Neural progenitor cell (in vitro differentiated cells): ENCODE data around the gene GFPT1. TPM values are rescaled to one million over a fixed set of nuclear protein-coding genes. Genes with fewer than 3 reads are reported as not detected.

Source experiments
- DNase-seq: peaks from one replicate; pipeline ENCODE4 v3.0.0-alpha.2; 2016; ENCODE audit warnings: low spot score
- H2AFZ ChIP-seq: fragments of 200-600 bp; sonication (generic); replicated peaks from 2 replicates; pipeline ENCODE4 v1.6.1; 2016; ENCODE audit warnings: antibody characterized with exemption
- H3F3A ChIP-seq: fragments of 200-600 bp; sonication (generic); 2 replicates; pipeline ENCODE4 v1.6.1; 2016; ENCODE audit warnings: antibody characterized with exemption, low read depth
- H3K27ac ChIP-seq: fragments of 200-600 bp; sonication (generic); 2 replicates; pipeline ENCODE4 v1.5.1; 2016; ENCODE audit warnings: mild to moderate bottlenecking
- H3K27me3 ChIP-seq: fragments of 200-600 bp; sonication (generic); 2 replicates; pipeline ENCODE4 v1.6.1; 2016; ENCODE audit warnings: mild to moderate bottlenecking, moderate library complexity
- H3K36me3 ChIP-seq: fragments of 200-600 bp; sonication (generic); 2 replicates; pipeline ENCODE4 v1.5.1; 2016
- H3K4me1 ChIP-seq: fragments of 200-600 bp; sonication (generic); 2 replicates; pipeline ENCODE4 v1.6.1; 2016; ENCODE audit warnings: mixed run types
- H3K4me2 ChIP-seq: fragments of 200-600 bp; sonication (generic); 2 replicates; pipeline ENCODE4 v1.6.1; 2016
- H3K4me3 ChIP-seq: fragments of 200-600 bp; sonication (generic); 2 replicates; pipeline ENCODE4 v1.5.1; 2016
- H3K79me2 ChIP-seq: fragments of 200-600 bp; sonication (generic); 2 replicates; pipeline ENCODE4 v1.6.1; 2016; ENCODE audit warnings: low read depth
- H3K9ac ChIP-seq: fragments of 200-600 bp; sonication (generic); 2 replicates; pipeline ENCODE4 v1.6.1; 2016
- H3K9me3 ChIP-seq: fragments of 200-600 bp; sonication (generic); 2 replicates; pipeline ENCODE4 v1.5.1; 2016; ENCODE audit warnings: low read depth
- H4K20me1 ChIP-seq: fragments of 200-600 bp; sonication (generic); 2 replicates; pipeline ENCODE4 v1.6.1; 2016; ENCODE audit warnings: low read depth
- H3K27ac Mint-ChIP-seq: 3 replicates; pipeline ENCODE4 v1.8.0; 2021; ENCODE audit warnings: mixed read lengths
- H3K27me3 Mint-ChIP-seq: 2 replicates; pipeline ENCODE4 v1.8.0; 2022; ENCODE audit warnings: low read depth, mild to moderate bottlenecking, inconsistent platforms, moderate library complexity, mixed read lengths; ENCODE audit not compliant: insufficient read depth
- H3K36me3 Mint-ChIP-seq: 3 replicates; pipeline ENCODE4 v1.8.0; 2021; ENCODE audit warnings: mixed read lengths
- H3K4me1 Mint-ChIP-seq: 3 replicates; pipeline ENCODE4 v1.8.0; 2021; ENCODE audit warnings: mixed read lengths
- H3K4me3 Mint-ChIP-seq: 3 replicates; pipeline ENCODE4 v1.8.0; 2021; ENCODE audit warnings: mild to moderate bottlenecking, moderate library complexity, mixed read lengths
- H3K9me3 Mint-ChIP-seq: 3 replicates; pipeline ENCODE4 v1.8.0; 2020; ENCODE audit warnings: mixed read lengths
- EZH2 ChIP-seq: fragments of 200-600 bp; sonication (generic); IDR thresholded peaks from 2 replicates; pipeline ENCODE4 v1.6.1; 2017; ENCODE audit warnings: antibody characterized with exemption, mild to moderate bottlenecking, moderate library complexity
- EZH2phosphoT487 ChIP-seq: fragments of 200-600 bp; sonication (generic); IDR thresholded peaks from 2 replicates; pipeline ENCODE4 v1.6.1; 2017; ENCODE audit warnings: antibody characterized with exemption
- total RNA-seq: library from RNA; depleted of rRNA; stranded (reverse); fragments of >200 nt; gene quantifications from 2 replicates; pipeline ENCODE4 v1.2.3, GENCODE V29; 2015; ENCODE audit warnings: low replicate concordance
- TF ChIP-seq, protein P1 (sequence below): fragments of 200-600 bp; sonication (generic); IDR thresholded peaks from 2 replicates; pipeline ENCODE4 v1.5.1; 2017; ENCODE audit warnings: antibody characterized with exemption, mild to moderate bottlenecking

Gene GFPT1
- total RNA-seq, 1 donor from 2014 or later = 54.3 TPM

DNA sequence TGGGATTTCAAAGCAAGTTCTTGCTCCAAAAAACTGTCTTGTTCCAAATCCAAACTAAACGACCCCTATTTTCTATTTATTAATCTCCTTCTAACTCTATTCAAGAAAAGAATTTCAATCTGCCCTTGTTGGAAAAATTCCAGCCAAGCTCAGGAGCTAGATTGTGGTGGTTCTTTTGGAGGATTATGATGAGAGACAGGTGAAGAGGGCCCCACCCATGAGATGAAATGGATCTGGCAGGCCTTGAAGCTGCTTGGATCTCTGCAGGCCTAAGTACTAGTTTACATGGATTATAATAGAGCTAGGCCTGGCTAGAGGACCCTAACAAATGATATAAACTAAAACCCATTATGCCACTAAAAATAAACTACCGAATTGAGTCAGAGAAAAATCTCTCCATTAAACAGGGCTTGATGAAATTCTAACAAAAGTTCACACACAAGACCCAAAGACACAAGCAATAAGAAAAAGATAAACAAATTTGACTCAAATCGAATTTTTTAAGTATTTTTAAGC lies 101.6 kb downstream of the GFPT1 start:
- Mint-ChIP-seq H3K36me3 (no peaks in the 10 kb centered on the region), H3K27ac (no peak overlapping the region), H3K9me3 (no peaks in the 10 kb centered on the region), H3K4me1 (no peaks in the 10 kb centered on the region), H3K4me3 (no peak overlapping the region), H3K27me3 (no peaks in the 10 kb centered on the region)
- Histone ChIP-seq H3K4me2 (no peak overlapping the region), H3K36me3 (no peaks in the 10 kb centered on the region), H3K27me3 (no peaks in the 10 kb centered on the region), H3K27ac (no peak overlapping the region), H2AFZ (no peak overlapping the region), H3K4me3 (no peak overlapping the region), H3K79me2 (no peaks in the 10 kb centered on the region), H3K4me1 (no peaks in the 10 kb centered on the region), H3K9me3 (no peaks in the 10 kb centered on the region), H3F3A (no peaks in the 10 kb centered on the region), H3K9ac (no peak overlapping the region), H4K20me1 (no peaks in the 10 kb centered on the region)
- no peak for DNase-seq
- TF ChIP-seq, protein P1, sequence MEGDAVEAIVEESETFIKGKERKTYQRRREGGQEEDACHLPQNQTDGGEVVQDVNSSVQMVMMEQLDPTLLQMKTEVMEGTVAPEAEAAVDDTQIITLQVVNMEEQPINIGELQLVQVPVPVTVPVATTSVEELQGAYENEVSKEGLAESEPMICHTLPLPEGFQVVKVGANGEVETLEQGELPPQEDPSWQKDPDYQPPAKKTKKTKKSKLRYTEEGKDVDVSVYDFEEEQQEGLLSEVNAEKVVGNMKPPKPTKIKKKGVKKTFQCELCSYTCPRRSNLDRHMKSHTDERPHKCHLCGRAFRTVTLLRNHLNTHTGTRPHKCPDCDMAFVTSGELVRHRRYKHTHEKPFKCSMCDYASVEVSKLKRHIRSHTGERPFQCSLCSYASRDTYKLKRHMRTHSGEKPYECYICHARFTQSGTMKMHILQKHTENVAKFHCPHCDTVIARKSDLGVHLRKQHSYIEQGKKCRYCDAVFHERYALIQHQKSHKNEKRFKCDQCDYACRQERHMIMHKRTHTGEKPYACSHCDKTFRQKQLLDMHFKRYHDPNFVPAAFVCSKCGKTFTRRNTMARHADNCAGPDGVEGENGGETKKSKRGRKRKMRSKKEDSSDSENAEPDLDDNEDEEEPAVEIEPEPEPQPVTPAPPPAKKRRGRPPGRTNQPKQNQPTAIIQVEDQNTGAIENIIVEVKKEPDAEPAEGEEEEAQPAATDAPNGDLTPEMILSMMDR = no peak
- TF ChIP-seq EZH2 (no peak), EZH2phosphoT487 (no peak)

DNA sequence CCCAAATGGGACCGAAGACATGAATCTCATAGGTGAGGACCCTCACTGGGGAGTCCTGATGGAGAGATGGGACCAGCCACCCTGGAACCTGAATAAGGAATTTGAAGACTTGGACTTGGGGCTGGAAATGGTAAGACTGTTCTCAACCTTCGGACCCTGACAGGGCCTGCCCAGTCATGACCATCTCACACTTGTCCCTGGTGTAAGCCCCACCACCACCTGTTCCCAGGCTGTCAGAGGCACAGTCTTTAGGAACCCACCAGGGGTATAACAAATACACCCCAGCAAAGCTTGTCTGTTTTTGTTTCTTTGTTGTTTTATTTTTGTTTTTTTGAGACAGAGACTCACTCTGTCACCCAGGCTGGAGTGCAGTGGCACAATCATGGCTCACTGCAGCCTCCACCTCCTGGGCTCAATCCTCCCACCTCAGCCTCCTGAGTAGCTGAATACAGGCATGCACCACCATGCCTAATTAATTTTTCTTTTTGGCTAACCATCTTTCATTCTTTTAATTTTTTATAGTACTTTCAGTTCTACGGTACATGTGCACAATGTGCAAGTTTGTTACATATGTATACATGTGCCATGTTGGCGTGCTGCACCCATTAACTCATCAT lies 106.1 kb downstream of the GFPT1 start:
- Histone ChIP-seq H3K79me2 (no peaks in the 10 kb centered on the region), H3K36me3 (no peaks in the 10 kb centered on the region), H3F3A (no peaks in the 10 kb centered on the region), H3K4me2 (no peak overlapping the region), H3K27ac (no peak overlapping the region), H2AFZ (no peak overlapping the region), H4K20me1 (no peaks in the 10 kb centered on the region), H3K27me3 (no peaks in the 10 kb centered on the region), H3K4me1 (no peaks in the 10 kb centered on the region), H3K9me3 (no peaks in the 10 kb centered on the region), H3K4me3 (no peak overlapping the region), H3K9ac (no peak overlapping the region)
- TF ChIP-seq, protein P1 = no peak
- Mint-ChIP-seq H3K27ac (no peak overlapping the region), H3K27me3 (no peaks in the 10 kb centered on the region), H3K36me3 (no peaks in the 10 kb centered on the region), H3K4me3 (no peak overlapping the region), H3K4me1 (no peaks in the 10 kb centered on the region), H3K9me3 (no peaks in the 10 kb centered on the region)
- DNase-seq = no peak

DNA sequence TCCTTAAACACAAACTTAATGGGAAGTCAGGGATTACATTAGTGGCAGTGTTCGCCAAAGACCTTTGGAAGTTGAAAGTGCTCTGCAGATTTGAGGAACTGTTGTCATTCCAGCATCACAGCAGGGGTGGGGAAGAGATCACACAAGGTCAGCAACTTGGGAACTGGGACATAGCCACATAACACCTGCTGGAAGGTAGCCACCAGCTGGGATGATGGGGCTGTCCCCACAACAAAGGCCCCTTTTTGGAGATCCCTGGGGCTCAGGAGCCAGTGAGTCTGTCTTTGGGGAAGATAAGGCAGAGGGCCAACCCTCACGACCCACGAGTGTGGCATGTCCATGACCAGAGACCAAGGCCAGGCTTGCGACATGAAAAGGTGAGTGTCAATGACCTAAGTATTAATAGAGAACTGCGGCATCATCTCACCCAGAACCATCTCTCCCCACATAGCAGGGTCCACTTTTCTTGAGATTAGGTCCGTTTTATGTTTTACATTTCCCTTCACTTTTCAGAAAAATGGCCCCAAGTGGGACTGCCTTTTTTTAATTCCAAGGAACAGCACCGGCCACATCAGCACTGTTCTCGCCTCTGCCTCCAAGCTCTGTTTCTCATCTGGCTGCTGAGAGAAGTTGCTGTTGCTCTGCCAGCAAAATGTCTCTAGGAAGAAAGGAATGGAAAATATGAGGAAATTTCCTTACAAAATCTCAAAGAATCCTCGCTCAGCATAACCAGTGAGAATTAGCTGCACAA lies 106.9 kb downstream of the GFPT1 start:
- H3K4me1 Mint-ChIP-seq = no peaks in the 10 kb centered on the region
- TF ChIP-seq, protein P1 = no peak
- TF ChIP-seq EZH2 (no peak), EZH2phosphoT487 (no peak)
- no peaks in the 10 kb centered on the region for H3K9me3 Mint-ChIP-seq
- no peak overlapping the region for H3K4me3 Mint-ChIP-seq
- no peaks in the 10 kb centered on the region for H3K27me3 Mint-ChIP-seq
- no peak overlapping the region for H3K27ac ChIP-seq
- H3K4me3 ChIP-seq = no peak overlapping the region
- no peak overlapping the region for H3K27ac Mint-ChIP-seq
- H3F3A ChIP-seq = no peaks in the 10 kb centered on the region
- no peaks in the 10 kb centered on the region for H3K36me3 ChIP-seq
- H2AFZ ChIP-seq = no peak overlapping the region
- no peaks in the 10 kb centered on the region for H3K27me3 ChIP-seq
- H4K20me1 ChIP-seq = no peaks in the 10 kb centered on the region
- H3K4me1 ChIP-seq = no peaks in the 10 kb centered on the region
- no peaks in the 10 kb centered on the region for H3K36me3 Mint-ChIP-seq
- H3K4me2 ChIP-seq = no peak overlapping the region
- no peak overlapping the region for H3K9ac ChIP-seq
- no peak for DNase-seq
- H3K79me2 ChIP-seq = no peaks in the 10 kb centered on the region
- H3K9me3 ChIP-seq = no peaks in the 10 kb centered on the region
